Measurements from ENCODE around the gene URB1.

- peak; percentile 78 for TF ChIP-seq POLR2AphosphoS5 (IDR thresholded peaks at IDR 0.05)
- TF ChIP-seq, protein P1, sequence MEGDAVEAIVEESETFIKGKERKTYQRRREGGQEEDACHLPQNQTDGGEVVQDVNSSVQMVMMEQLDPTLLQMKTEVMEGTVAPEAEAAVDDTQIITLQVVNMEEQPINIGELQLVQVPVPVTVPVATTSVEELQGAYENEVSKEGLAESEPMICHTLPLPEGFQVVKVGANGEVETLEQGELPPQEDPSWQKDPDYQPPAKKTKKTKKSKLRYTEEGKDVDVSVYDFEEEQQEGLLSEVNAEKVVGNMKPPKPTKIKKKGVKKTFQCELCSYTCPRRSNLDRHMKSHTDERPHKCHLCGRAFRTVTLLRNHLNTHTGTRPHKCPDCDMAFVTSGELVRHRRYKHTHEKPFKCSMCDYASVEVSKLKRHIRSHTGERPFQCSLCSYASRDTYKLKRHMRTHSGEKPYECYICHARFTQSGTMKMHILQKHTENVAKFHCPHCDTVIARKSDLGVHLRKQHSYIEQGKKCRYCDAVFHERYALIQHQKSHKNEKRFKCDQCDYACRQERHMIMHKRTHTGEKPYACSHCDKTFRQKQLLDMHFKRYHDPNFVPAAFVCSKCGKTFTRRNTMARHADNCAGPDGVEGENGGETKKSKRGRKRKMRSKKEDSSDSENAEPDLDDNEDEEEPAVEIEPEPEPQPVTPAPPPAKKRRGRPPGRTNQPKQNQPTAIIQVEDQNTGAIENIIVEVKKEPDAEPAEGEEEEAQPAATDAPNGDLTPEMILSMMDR (IDR thresholded peaks at IDR 0.05) = no peak
- no peak for TF ChIP-seq POLR2A (IDR thresholded peaks at IDR 0.05)
Observed at GRCh38 chr21:32367158-32367557, 25.7 kb downstream of the URB1 start.
